MV-4-11 (cell line): ENCODE data around the gene SRSF11.

ENCODE experiments used
- DNase-seq: peaks from one replicate; lab custom pipeline; 2025; lab: John Stamatoyannopoulos, UW

The SRSF11 gene

DNA sequence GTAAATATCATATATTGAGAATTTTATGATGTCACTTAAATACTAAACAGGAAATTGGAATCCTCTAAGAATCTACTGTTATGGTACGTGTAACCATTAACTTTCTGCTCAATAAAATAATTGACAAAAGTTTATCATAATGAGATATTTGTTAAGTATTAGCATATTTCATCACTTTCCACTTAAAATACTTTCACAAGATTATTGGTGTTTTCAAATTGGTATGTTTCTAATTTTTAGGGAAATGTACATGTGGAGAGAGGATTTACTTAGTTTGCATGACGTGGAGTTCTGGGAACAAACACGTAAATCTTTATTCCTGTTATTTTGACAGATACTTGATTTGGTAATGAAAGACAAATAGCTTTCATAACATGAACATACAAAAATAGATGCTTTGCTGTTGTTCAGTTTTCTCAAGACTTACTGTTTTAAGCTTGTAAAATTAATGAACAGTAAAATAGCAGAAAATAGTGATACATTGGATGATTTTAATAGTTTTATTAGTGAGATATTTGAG, 1.6 kb downstream of the SRSF11 start:
- DNase-seq: no peak

DNA sequence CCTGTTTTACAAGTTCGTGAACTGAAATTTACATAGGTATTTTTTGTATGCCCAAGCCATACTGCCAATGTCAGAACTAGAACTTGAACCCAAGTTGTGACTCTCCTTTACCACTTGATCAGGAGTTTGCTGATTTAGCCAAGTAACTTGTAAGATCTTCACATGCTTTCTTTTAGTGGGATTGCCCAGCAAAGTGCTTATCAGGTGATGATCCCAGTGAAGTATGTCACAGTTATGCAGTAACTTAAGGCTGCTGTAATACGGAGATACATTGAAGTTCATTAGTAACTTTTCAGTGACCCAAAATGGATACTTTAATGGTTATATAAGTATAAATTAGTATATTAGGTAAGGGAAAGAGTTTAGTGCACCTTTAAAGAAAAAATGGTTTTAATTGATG, 3.8 kb downstream of the SRSF11 start:
- DNase-seq: no peak

- no peak for DNase-seq
Observed at GRCh38 chr1:70227439-70227838, 6.3 kb downstream of the SRSF11 start.

GRCh38 chr1:70228670-70229069, 7.5 kb downstream of the SRSF11 start:
- DNase-seq: no peak

- no peak for DNase-seq
Observed at GRCh38 chr1:70231475-70231874, 10.3 kb downstream of the SRSF11 start.

- no peak for DNase-seq
Observed at GRCh38 chr1:70234733-70235132, 13.6 kb downstream of the SRSF11 start.

GRCh38 chr1:70239940-70240339, 18.8 kb downstream of the SRSF11 start:
- no peak for DNase-seq

DNA sequence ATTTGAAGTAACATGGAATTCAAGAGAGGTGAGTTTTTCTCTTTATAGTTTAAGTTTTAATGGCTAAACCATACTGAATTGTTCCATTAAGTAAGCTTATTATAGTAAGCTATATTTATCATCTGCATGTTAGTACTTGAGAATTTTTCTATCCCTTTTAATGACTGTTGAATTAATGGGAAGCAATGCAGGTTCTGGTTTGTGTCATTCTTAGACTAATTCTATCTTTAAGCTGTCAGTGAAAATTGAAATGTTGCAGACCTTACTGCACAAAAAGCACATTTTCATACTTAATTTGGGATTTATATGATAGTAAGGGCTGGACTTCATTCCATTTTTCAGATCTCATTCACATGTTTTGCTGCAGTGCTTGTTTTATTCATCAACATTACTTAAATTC, 25.9 kb downstream of the SRSF11 start:
- DNase-seq: no peak

- DNase-seq: no peak
Observed at GRCh38 chr1:70247768-70248167, 26.6 kb downstream of the SRSF11 start.

GRCh38 chr1:70248729-70249128, 27.5 kb downstream of the SRSF11 start:
- DNase-seq: no peak

- no peak for DNase-seq
Observed at GRCh38 chr1:70256664-70257063, 35.5 kb downstream of the SRSF11 start.

GRCh38 chr1:70264839-70265238, 43.7 kb downstream of the SRSF11 start:
- DNase-seq: no peak

GRCh38 chr1:70265946-70266345, 44.8 kb downstream of the SRSF11 start:
- no peak for DNase-seq

- DNase-seq: no peak
Observed at GRCh38 chr1:70277875-70278274, 56.7 kb downstream of the SRSF11 start.

DNA sequence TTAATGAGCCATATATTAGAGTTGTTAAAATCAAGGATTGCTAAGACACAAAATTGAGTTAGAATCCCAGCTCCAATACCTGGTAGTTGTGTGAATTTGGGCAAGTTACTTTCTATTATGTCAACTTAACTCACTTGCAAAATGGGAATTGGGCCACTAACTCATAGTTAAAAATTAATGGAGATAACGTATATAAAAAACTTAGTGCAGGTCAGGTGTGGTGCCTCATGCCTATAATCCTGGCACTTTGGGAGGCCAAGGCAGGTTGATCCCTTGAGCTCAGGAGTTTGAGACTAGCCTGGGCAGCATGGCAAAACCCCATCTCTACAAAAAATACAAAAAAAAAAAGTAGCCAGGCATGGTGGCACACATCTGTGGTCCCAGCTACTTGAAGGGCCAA, 57.5 kb downstream of the SRSF11 start:
- DNase-seq: no peak

DNA sequence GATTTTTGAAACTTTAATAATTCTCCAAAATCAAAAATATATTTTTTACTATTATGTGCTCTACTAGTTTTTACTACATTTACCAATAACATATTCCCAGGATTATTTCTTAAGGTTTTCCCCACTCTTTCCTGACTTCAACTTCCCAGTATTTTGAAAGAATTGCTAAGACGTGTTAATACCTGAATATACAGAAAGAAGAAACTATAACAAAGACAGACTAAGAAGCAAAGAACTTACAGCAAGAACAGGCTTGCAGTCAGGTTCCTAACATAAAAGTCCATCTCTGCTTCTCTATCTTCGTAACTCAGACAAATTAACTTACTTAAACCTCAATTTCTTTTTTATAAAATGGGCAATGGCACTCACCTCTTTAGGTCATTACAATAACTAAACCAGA, 63.2 kb downstream of the SRSF11 start:
- DNase-seq: no peak

DNA sequence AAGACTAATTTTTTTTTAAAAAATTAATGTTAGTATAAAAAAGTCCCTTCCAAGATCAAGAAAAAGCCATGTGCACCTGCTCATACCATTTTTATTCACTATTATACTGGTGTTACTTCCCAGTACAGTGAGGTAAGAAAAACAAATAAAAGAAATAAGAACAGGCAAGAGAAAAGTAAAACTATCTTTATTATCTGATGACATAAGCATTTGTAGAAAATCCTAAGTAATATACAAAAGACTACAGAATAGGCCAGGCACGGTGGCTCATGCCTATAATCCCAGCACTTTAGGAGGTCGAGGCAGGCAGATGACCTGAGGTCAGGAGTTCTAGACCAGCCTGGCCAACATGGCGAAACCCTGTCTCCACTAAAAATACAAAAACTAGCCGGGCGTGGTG, 65.3 kb downstream of the SRSF11 start:
- DNase-seq: no peak

GRCh38 chr1:70288166-70288565, 67.0 kb downstream of the SRSF11 start:
- DNase-seq: no peak

DNA sequence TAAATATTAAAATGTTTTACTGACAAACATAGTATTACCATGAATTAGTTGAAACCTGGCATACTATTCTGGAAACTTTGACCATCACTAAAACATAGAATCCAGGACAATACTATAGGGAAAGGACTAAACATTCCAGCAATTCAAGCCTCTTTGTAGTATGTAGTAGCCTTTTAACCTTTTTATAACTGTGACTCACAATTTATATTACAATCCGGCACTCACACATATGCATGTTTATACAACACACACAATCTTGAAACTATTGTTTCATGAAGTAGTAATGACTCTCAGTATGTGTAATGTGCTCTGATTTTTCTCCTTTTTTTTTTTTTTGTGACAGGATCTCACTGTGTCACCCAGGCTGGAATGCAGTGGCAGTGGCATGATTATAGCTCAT, 69.0 kb downstream of the SRSF11 start:
- DNase-seq: no peak

DNA sequence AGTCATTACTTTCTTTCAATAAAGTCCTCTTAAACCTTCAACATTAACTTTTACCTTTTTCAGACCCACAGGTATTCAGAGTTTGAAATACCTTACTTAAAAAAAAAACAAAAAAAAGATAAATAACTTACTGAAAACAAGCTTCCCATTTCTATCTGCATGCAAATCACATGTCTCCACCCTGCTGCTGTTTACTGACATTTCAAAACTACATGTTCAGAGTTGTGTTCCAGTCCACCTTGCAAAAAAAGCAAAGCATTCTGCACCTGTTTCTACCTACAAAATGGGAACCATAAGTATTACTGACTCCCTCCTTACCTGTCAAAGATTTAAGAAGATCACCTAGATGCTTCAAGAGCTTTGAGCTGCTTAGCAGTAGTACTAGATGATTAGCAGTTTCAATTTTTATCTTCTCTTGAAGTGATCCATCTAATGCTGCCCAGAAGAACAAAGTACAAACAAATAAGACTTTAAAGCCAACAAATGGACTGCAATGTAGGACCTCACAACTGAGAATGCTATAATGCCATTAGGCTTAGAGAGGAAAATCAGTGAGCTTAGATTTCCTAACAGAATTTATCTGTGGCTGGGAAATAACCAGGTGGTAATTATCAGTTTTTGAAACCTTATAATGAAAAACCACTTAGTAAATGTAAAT, 72.1 kb downstream of the SRSF11 start:
- DNase-seq: no peak

DNA sequence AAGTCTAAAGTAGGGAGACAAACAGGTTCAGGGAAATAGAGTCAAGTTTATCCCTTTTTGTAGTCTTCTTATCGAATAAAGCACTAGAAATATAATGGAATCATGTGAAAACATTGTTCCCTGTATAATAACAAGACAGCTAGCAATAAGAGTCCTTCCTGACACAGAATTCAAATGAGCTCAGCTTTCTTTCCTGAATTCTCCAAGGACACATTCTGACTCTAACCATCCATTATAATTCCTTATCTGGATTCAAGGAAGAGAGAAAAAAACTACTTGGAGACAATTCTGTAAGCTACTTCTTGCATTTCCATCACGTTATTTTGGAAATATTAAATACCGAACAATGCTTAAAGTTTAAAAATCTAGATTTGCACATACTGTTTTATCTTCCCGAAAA, 74.6 kb downstream of the SRSF11 start:
- no peak for DNase-seq

GRCh38 chr1:70299472-70299871, 78.3 kb downstream of the SRSF11 start:
- DNase-seq: no peak
